Mesenchymal stem cell (in vitro differentiated cells and primary cell): Measurements from ENCODE around the gene TMEM252.

ENCODE experiments used
- DNase-seq: peaks from one replicate; pipeline ENCODE4 v3.0.0-alpha.2; 2013
- H2AFZ ChIP-seq: one replicate; pipeline ENCODE4 v1.6.1; 2013; ENCODE audit warnings: low read depth, mild to moderate bottlenecking, control low read depth, inconsistent platforms, low read length, moderate library complexity
- H2AK5ac ChIP-seq: 2 replicates; pipeline ENCODE4 v1.6.1; 2013; ENCODE audit warnings: low read length, moderate library complexity, mild to moderate bottlenecking, inconsistent platforms; ENCODE audit not compliant: severe bottlenecking
- H2BK120ac ChIP-seq: one replicate; pipeline ENCODE4 v1.6.1; 2013; ENCODE audit warnings: low read depth, mild to moderate bottlenecking, inconsistent platforms, low read length, moderate library complexity
- H2BK12ac ChIP-seq, 2 experiments: one replicate each; pipeline ENCODE4 v1.6.1; 2013; ENCODE audit warnings: inconsistent platforms in 2 of 2, low read length in 2 of 2, mild to moderate bottlenecking in 2 of 2, moderate library complexity in 2 of 2, control low read depth in 1 of 2
- H2BK15ac ChIP-seq: one replicate; pipeline ENCODE4 v1.6.1; 2013; ENCODE audit warnings: mild to moderate bottlenecking, low read depth, inconsistent platforms; ENCODE audit not compliant: poor library complexity, severe bottlenecking
- H2BK5ac ChIP-seq: 2 replicates; pipeline ENCODE4 v1.6.1; 2013; ENCODE audit warnings: low read depth, mild to moderate bottlenecking, low read length, control low read depth, inconsistent platforms; ENCODE audit not compliant: poor library complexity, severe bottlenecking
- H3K14ac ChIP-seq, 2 experiments: one replicate each; pipeline ENCODE4 v1.6.1; 2013; ENCODE audit warnings: inconsistent platforms in 2 of 2, low read length in 2 of 2, control low read depth in 1 of 2, mild to moderate bottlenecking in 1 of 2, moderate library complexity in 1 of 2
- H3K18ac ChIP-seq, 2 experiments: one replicate each; pipeline ENCODE4 v1.6.1; 2013; ENCODE audit warnings: inconsistent platforms in 2 of 2, low read length in 2 of 2, control low read depth in 1 of 2, low read depth in 1 of 2, mild to moderate bottlenecking in 1 of 2
- H3K23ac ChIP-seq, 2 experiments: one replicate each; pipeline ENCODE4 v1.6.1; 2013; ENCODE audit warnings: inconsistent platforms in 2 of 2, low read length in 2 of 2, mild to moderate bottlenecking in 2 of 2, moderate library complexity in 2 of 2, control low read depth in 1 of 2
- H3K27ac ChIP-seq: 2 replicates; pipeline ENCODE4 v1.5.1; 2013; ENCODE audit warnings: mild to moderate bottlenecking, moderate library complexity, low read length, control low read depth, inconsistent platforms; ENCODE audit not compliant: poor library complexity, severe bottlenecking
- H3K27me3 ChIP-seq, 2 experiments: 2 replicates each; pipeline versions ENCODE4 v1.6.1 to v1.7.0; 2013; ENCODE audit warnings: low read length in 2 of 2, mild to moderate bottlenecking in 2 of 2, moderate library complexity in 2 of 2, control low read depth in 1 of 2, inconsistent platforms in 1 of 2; ENCODE audit not compliant: control insufficient read depth in 1 of 2, insufficient read depth in 1 of 2
- H3K36me3 ChIP-seq, 2 experiments: 2 replicates each; pipeline versions ENCODE4 v1.6.1 to v1.7.0; 2013; ENCODE audit warnings: low read length in 2 of 2, control low read depth in 1 of 2, inconsistent platforms in 1 of 2, low read depth in 1 of 2, mild to moderate bottlenecking in 1 of 2; ENCODE audit not compliant: insufficient read depth in 2 of 2, control insufficient read depth in 1 of 2
- H3K4ac ChIP-seq, 2 experiments: one replicate each; pipeline ENCODE4 v1.6.1; 2013; ENCODE audit warnings: inconsistent platforms in 2 of 2, low read length in 2 of 2, mild to moderate bottlenecking in 2 of 2, moderate library complexity in 2 of 2, control low read depth in 1 of 2, low read depth in 1 of 2
- H3K4me1 ChIP-seq: 2 replicates; pipeline ENCODE4 v1.6.1; 2013; ENCODE audit warnings: low read depth, low read length, control low read depth; ENCODE audit not compliant: control insufficient read depth, insufficient read depth
- H3K4me2 ChIP-seq: 2 replicates; pipeline ENCODE4 v1.6.1; 2013; ENCODE audit warnings: low read length, mild to moderate bottlenecking, inconsistent platforms; ENCODE audit not compliant: poor library complexity, severe bottlenecking
- H3K4me3 ChIP-seq, 2 experiments: 2 replicates each; pipeline versions ENCODE4 v1.5.1 to v1.7.0; 2013; ENCODE audit warnings: low read length in 2 of 2, mild to moderate bottlenecking in 2 of 2, control low read depth in 1 of 2, low read depth in 1 of 2; ENCODE audit not compliant: insufficient read depth in 1 of 2
- H3K79me1 ChIP-seq: replicated peaks from 2 replicates; pipeline ENCODE4 v1.6.1; 2013; ENCODE audit warnings: mild to moderate bottlenecking, control low read depth, low read length, inconsistent platforms; ENCODE audit not compliant: poor library complexity, severe bottlenecking
- H3K9ac ChIP-seq: 2 replicates; pipeline ENCODE4 v1.7.0; 2013; ENCODE audit warnings: mild to moderate bottlenecking, low read length, moderate library complexity
- H3K9me3 ChIP-seq: 2 replicates; pipeline ENCODE4 v1.7.0; 2013; ENCODE audit warnings: mild to moderate bottlenecking, low read length; ENCODE audit not compliant: control insufficient read depth
- H4K8ac ChIP-seq: one replicate; pipeline ENCODE4 v1.6.1; 2013; ENCODE audit warnings: inconsistent platforms, mild to moderate bottlenecking, low read length, moderate library complexity
- H4K91ac ChIP-seq: one replicate; pipeline ENCODE4 v1.6.1; 2013; ENCODE audit warnings: mild to moderate bottlenecking, low read length, inconsistent platforms
- WGBS: methylation state at CpG from one replicate; pipeline ENCODE4 v1.1.7; 2013; ENCODE audit warnings: mixed read lengths; 5-methylcytosine and 5-hydroxymethylcytosine counted together

Gene TMEM252

GRCh38 chr9:68567565-68567964 lies 26.9 kb upstream of the TMEM252 start:
- no peak overlapping the region for H2BK15ac ChIP-seq
- H3K18ac ChIP-seq: no peak overlapping the region
- H2AFZ ChIP-seq: no peak overlapping the region
- H3K4me1 ChIP-seq: no peaks in the 10 kb centered on the region
- no peak overlapping the region for H3K23ac ChIP-seq
- no peaks in the 10 kb centered on the region for H3K36me3 ChIP-seq
- no peak overlapping the region for H2BK12ac ChIP-seq
- H2BK120ac ChIP-seq: no peak overlapping the region
- 46% methylated on average over 1 of the region's 3 CpGs for WGBS
- H3K9me3 ChIP-seq: no peaks in the 10 kb centered on the region
- H2BK5ac ChIP-seq: no peak overlapping the region
- no peak overlapping the region for H3K27ac ChIP-seq
- DNase-seq: no peak
- H4K8ac ChIP-seq: no peak overlapping the region
- no peaks in the 10 kb centered on the region for H3K79me1 ChIP-seq
- H3K4me2 ChIP-seq: no peak overlapping the region
- H3K14ac ChIP-seq: no peak overlapping the region
- no peak overlapping the region for H3K9ac ChIP-seq
- H3K4me3 ChIP-seq: no peak overlapping the region
- H3K27me3 ChIP-seq: no peaks in the 10 kb centered on the region
- no peak overlapping the region for H4K91ac ChIP-seq
- H2AK5ac ChIP-seq: no peak overlapping the region
- H3K4ac ChIP-seq: no peak overlapping the region

GRCh38 chr9:68562461-68562860 lies 21.8 kb upstream of the TMEM252 start:
- H3K4me2 ChIP-seq: no peak overlapping the region
- no peak overlapping the region for H4K8ac ChIP-seq
- H2BK12ac ChIP-seq: peak overlapping the region in 1 of 2 experiments; percentile 42

GRCh38 chr9:68560071-68560844 lies 19.6 kb upstream of the TMEM252 start:
- no peak overlapping the region for H2BK5ac ChIP-seq
- H3K79me1 ChIP-seq: no peaks in the 10 kb centered on the region
- H4K91ac ChIP-seq: no peak overlapping the region
- H2AFZ ChIP-seq: peak overlapping the region; percentile 57
- H3K27ac ChIP-seq: no peak overlapping the region
- H3K4me3 ChIP-seq: no peak overlapping the region
- no peak overlapping the region for H3K14ac ChIP-seq
- peak; percentile 58 for DNase-seq
- H2BK15ac ChIP-seq: no peak overlapping the region
- H3K23ac ChIP-seq: no peak overlapping the region
- H3K4me1 ChIP-seq: no peaks in the 10 kb centered on the region
- H4K8ac ChIP-seq: no peak overlapping the region
- peak overlapping the region; percentile 24 for H3K9ac ChIP-seq
- no peaks in the 10 kb centered on the region for H3K9me3 ChIP-seq
- no peaks in the 10 kb centered on the region for H3K36me3 ChIP-seq
- no peak overlapping the region for H2BK120ac ChIP-seq
- H3K4me2 ChIP-seq: no peak overlapping the region
- H2AK5ac ChIP-seq: no peak overlapping the region
- no peaks in the 10 kb centered on the region for H3K27me3 ChIP-seq
- WGBS: 46% methylated on average over 14 of the region's 14 CpGs
- peak overlapping the region in 1 of 2 experiments; percentile 1 for H2BK12ac ChIP-seq
- no peak overlapping the region for H3K4ac ChIP-seq
- peak overlapping the region in 1 of 2 experiments; percentile 74 for H3K18ac ChIP-seq

More at GRCh38 chr9:68562461-68562860, 21.8 kb upstream of the TMEM252 start:
- Histone ChIP-seq H3K27me3 (no peaks in the 10 kb centered on the region), H3K4me1 (no peaks in the 10 kb centered on the region), H3K4ac (peak overlapping the region in 1 of 2 experiments; percentile 13), H2BK5ac (no peak overlapping the region), H3K36me3 (no peaks in the 10 kb centered on the region), H2AFZ (no peak overlapping the region), H2BK15ac (no peak overlapping the region), H4K91ac (no peak overlapping the region), H2BK120ac (no peak overlapping the region), H3K14ac (peak overlapping the region in 1 of 2 experiments; percentile 81), H3K9me3 (no peaks in the 10 kb centered on the region), H3K18ac (no peak overlapping the region), H3K9ac (no peak overlapping the region), H3K4me3 (no peak overlapping the region), H3K27ac (no peak overlapping the region), H3K79me1 (no peaks in the 10 kb centered on the region), H3K23ac (no peak overlapping the region), H2AK5ac (no peak overlapping the region)
- 51% methylated on average over 2 of the region's 2 CpGs for WGBS
- DNase-seq: no peak

GRCh38 chr9:68558545-68558944 lies 17.9 kb upstream of the TMEM252 start:
- Histone ChIP-seq H2BK15ac (no peak overlapping the region), H3K4me2 (no peak overlapping the region), H2BK12ac (no peak overlapping the region), H3K14ac (no peak overlapping the region), H4K8ac (no peak overlapping the region), H3K27me3 (no peaks in the 10 kb centered on the region), H2AK5ac (no peak overlapping the region), H2AFZ (no peak overlapping the region), H2BK120ac (no peak overlapping the region), H3K4me1 (no peaks in the 10 kb centered on the region), H4K91ac (no peak overlapping the region), H3K9ac (no peak overlapping the region), H3K27ac (no peak overlapping the region), H3K4me3 (no peak overlapping the region), H3K4ac (no peak overlapping the region), H3K9me3 (no peaks in the 10 kb centered on the region), H3K23ac (no peak overlapping the region), H3K79me1 (no peaks in the 10 kb centered on the region), H2BK5ac (no peak overlapping the region), H3K36me3 (no peaks in the 10 kb centered on the region), H3K18ac (no peak overlapping the region)
- 85% methylated on average over 5 of the region's 5 CpGs for WGBS
- no peak for DNase-seq
